Esophagus squamous epithelium (tissue), 5 donors: ENCODE results near the gene KLHL40. TPM values are rescaled to one million over a fixed set of nuclear protein-coding genes. Genes with fewer than 3 reads are reported as not detected.

Source experiments
- DNase-seq: peaks from one replicate; lab custom pipeline; 2025; lab: John Stamatoyannopoulos, UW
- H3K27ac ChIP-seq, 4 donors: fragments of 200-600 bp; sonication (generic); one replicate each; pipeline ENCODE4 v1.5.1; 2016 to 2019; ENCODE audit warnings: mild to moderate bottlenecking in 1 of 4
- H3K27me3 ChIP-seq, 4 donors: fragments of 200-600 bp; sonication (generic); 1 replicate in 3 of 4; 2 replicates in 1 of 4; pipeline versions ENCODE4 v1.5.1 to v1.6.0; 2017 to 2021; ENCODE audit warnings: antibody characterized with exemption in 1 of 4
- H3K36me3 ChIP-seq, 3 donors: fragments of 200-600 bp; sonication (generic); one replicate each; pipeline ENCODE4 v1.5.1; 2016 to 2019
- H3K4me1 ChIP-seq, 3 donors: fragments of 200-600 bp; sonication (generic); one replicate each; pipeline ENCODE4 v1.5.1; 2017 to 2019
- H3K4me3 ChIP-seq, 4 donors: fragments of 200-600 bp; sonication (generic); 1 replicate in 3 of 4; 2 replicates in 1 of 4; pipeline ENCODE4 v1.5.1; 2016 to 2019; ENCODE audit warnings: mild to moderate bottlenecking in 2 of 4, moderate library complexity in 1 of 4
- H3K9me3 ChIP-seq, 3 donors: fragments of 200-600 bp; sonication (generic); one replicate each; pipeline ENCODE4 v1.5.1; 2016 to 2019
- CTCF ChIP-seq, 6 experiments: fragments of 450-650 bp in 4 of 6; fragments of 200-600 bp in 2 of 6; sonication (generic) in 2 of 6; IDR thresholded peaks; one replicate each; pipeline ENCODE4 v1.5.1; 2016 to 2019; ENCODE audit warnings: antibody characterized with exemption in 6 of 6, mild to moderate bottlenecking in 4 of 6, moderate library complexity in 4 of 6
- POLR2A ChIP-seq, 4 donors: fragments of 450-650 bp; IDR thresholded peaks; one replicate each; pipeline ENCODE4 v1.6.1; 2017; ENCODE audit warnings: antibody characterized with exemption in 4 of 4, mild to moderate bottlenecking in 4 of 4, moderate library complexity in 3 of 4
- WGBS, 2 donors: methylation state at CpG; one replicate each; pipeline ENCODE4 v1.1.5; 2018; 5-methylcytosine and 5-hydroxymethylcytosine counted together
- intact Hi-C: fragments of 100-400 bp; cut with DNase I; formaldehyde crosslinking; loops from one replicate; pipeline ENCODE4 v1.15.0; 2022
- total RNA-seq, 4 donors: library from RNA; depleted of rRNA; stranded (reverse); fragments of >200 nt; gene quantifications; one replicate each; pipeline ENCODE4 v1.1.0, GENCODE V29; 2016
- donor health status: DM: yes; HTN: yes; CAD: no.

KLHL40 gene
- total RNA-seq, 4 donors from 2014 or later = not detected

DNA sequence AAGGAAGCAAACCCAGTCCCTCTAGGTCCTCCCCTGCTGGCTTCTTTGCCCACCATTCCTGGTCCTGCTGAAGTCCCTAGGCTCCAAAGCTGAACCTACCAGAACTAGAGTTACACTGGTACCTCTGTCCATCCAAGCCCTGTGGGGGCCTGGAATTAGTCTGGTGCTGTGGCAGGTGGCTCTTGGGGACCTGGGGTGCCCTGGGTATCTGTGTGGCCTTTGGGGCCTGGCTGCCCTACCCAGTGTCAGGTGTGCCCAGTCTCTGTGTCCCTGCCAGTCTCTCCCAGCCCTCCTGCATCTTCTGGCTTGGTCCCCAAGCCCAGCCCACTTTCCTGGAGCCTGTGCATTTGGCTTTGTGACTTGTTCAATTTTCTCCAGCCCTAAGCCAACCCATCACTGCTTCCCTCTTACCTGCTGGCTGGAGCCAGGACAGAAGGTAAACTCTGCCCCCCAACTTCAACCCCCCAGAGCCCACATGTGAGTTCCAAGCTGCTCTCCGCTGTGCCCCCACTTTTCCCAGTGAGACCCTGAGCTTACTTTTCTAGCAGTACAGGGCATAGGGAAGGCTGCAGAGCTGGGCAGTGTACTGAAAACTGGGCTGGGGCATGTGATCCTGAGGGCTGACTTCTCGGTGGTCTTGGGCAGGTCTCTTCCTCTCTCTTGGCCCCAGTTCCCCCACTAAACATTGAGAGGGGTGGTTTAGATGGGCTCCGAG is 45.5 kb downstream of the KLHL40 start:
- H3K27ac ChIP-seq = no peak overlapping the region
- no peak for DNase-seq

DNA sequence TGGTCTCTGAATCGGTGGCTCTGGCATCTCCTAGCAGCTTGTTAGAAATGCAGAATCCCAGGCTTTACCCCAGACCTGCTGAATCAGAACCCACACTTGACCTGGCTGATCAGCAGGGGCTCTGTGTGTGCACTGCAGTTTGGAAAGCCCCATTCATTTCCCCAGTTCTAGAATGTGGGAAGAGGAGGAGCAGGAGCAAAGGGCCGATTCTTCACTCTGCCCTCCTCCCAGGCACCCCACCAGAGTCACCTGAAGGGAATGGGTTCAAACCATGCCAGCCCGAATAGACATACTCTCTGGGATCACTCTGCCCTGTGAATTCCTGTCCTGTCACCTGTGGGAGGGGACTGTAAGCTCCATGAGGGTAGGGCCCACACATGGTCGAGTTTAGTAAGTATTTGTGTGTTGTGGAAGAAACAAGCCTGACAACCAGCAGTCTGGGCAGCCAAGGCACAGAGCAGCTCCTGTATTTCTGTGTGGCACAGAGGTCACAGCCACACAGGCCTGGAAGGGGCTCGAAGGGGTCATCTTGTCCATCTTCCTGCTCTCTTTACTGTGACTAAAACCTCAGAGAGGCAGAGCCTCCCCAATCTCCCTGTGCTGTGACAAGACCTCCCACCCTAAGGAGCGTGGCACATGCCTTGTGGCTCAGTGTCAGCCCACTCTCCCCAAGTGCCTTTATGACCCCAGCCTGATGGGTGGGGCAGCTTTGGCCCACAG is 46.3 kb downstream of the KLHL40 start:
- H3K9me3 ChIP-seq = no peaks in the 10 kb centered on the region
- H3K4me3 ChIP-seq = no peak overlapping the region
- peak overlapping the region in 1 of 4 donors; percentile 12 for H3K27ac ChIP-seq
- no peak for TF ChIP-seq POLR2A (IDR thresholded peaks at IDR 0.05)
- no peak for TF ChIP-seq CTCF (IDR thresholded peaks at IDR 0.05)
- peaks cover 0 to 20% (median 0%) of the 10 kb centered on the region in 3 donors for H3K4me1 ChIP-seq
- 60 to 83% methylated on average over 1 of the region's 6 CpGs for WGBS, 2 donors
- no peaks in the 10 kb centered on the region for H3K27me3 ChIP-seq
- intact Hi-C loops = no loop called here
- H3K36me3 ChIP-seq = no peaks in the 10 kb centered on the region
- no peak for DNase-seq

More for the DNA sequence above, 45.5 kb downstream of the KLHL40 start:
- 100% methylated on average over 1 of the region's 3 CpGs; no CpG with 5 or more reads in 1 of the 2 donors for WGBS, 2 donors
- Histone ChIP-seq H3K36me3 (no peaks in the 10 kb centered on the region), H3K4me1 (peaks cover 0 to 20% (median 0%) of the 10 kb centered on the region in 3 donors), H3K9me3 (no peaks in the 10 kb centered on the region), H3K27me3 (no peaks in the 10 kb centered on the region), H3K4me3 (no peak overlapping the region)
- intact Hi-C loops = no loop called here
- TF ChIP-seq CTCF (IDR thresholded peaks at IDR 0.05) = no peak
- TF ChIP-seq POLR2A (IDR thresholded peaks at IDR 0.05) = no peak

GRCh38 chr3:42732196-42732828 is 47.0 kb downstream of the KLHL40 start:
- Histone ChIP-seq H3K27me3 (no peaks in the 10 kb centered on the region), H3K36me3 (no peaks in the 10 kb centered on the region), H3K9me3 (no peaks in the 10 kb centered on the region), H3K27ac (peak overlapping the region in 1 of 4 donors; percentile 12), H3K4me1 (peaks cover 0 to 20% (median 0%) of the 10 kb centered on the region in 3 donors), H3K4me3 (no peak overlapping the region)
- DNase-seq = no peak
- no peak for TF ChIP-seq POLR2A (IDR thresholded peaks at IDR 0.05)
- no peak for TF ChIP-seq CTCF (IDR thresholded peaks at IDR 0.05)
- 92 to 100% methylated on average over 2 to 3 of the region's 4 CpGs for WGBS, 2 donors
- intact Hi-C loops = no loop called here

GRCh38 chr3:42732829-42733459 is 47.6 kb downstream of the KLHL40 start:
- TF ChIP-seq POLR2A (IDR thresholded peaks at IDR 0.05) (no peak), CTCF (IDR thresholded peaks at IDR 0.05) (peak in 1 of 6 experiments; percentile 6)
- Histone ChIP-seq H3K9me3 (no peaks in the 10 kb centered on the region), H3K4me3 (no peak overlapping the region), H3K36me3 (no peaks in the 10 kb centered on the region), H3K27me3 (no peaks in the 10 kb centered on the region), H3K27ac (no peak overlapping the region), H3K4me1 (peaks cover 0 to 19% (median 0%) of the 10 kb centered on the region in 3 donors)
- 79 to 84% methylated on average over 8 to 9 of the region's 9 CpGs for WGBS, 2 donors
- intact Hi-C loops = no loop called here
- no peak for DNase-seq
